NT2/D1 (cell line): ENCODE measurements around the gene PCCB.

Experiments
- SUZ12 ChIP-seq: IDR thresholded peaks from 2 replicates; pipeline ENCODE4 v1.6.1; 2011; ENCODE audit not compliant: insufficient read length, insufficient read depth; ENCODE audit errors: extremely low read depth
- ZNF274 ChIP-seq: IDR thresholded peaks from 2 replicates; pipeline ENCODE4 v1.6.1; 2011; ENCODE audit warnings: mild to moderate bottlenecking, low read depth, low read length

DNA sequence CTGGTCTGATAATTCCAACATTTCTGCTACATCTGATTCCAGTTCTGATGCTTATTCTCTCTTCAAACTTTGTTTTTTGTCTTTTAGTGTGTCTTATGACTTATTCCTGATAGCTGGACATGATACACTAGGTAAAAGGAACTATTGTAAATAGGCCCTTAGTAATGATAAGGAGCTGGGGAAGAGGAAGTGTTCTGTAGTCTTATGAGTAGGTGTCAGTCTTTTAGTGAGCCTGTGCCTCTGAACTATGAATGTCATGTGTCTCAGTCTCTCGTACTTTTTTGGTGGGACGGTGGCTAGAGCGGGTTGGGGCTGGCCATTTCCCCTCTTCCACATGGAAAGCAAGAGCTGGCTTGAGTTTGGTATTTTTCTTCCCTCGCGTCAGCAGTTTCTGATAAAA lies 41.2 kb downstream of the PCCB start:
- TF ChIP-seq SUZ12 (no peak), ZNF274 (no peak)
